Forelimb muscle (tissue), 1 donor: ENCODE results near the gene IFNA8. TPM values are rescaled to one million over a fixed set of nuclear protein-coding genes. Genes with fewer than 3 reads are reported as not detected.
"Not testable (repeated sequence)": the region's sequence is repeated elsewhere in the genome, so short reads cannot be mapped to it uniquely, and the experiment has no call there.

Source experiments
- DNase-seq: peaks from one replicate; pipeline ENCODE4 v3.0.0-alpha.2; 2013; ENCODE audit warnings: low read depth
- polyA plus RNA-seq: library from polyadenylated mRNA; unstranded; fragments of 120-200 nt; gene quantifications from one replicate; pipeline ENCODE4 v1.2.1, GENCODE V29; 2013; ENCODE audit not compliant: insufficient read length

Gene IFNA8
- polyA plus RNA-seq: not detected

- DNase-seq: no peak
Observed at GRCh38 chr9:21408817-21409216, at the start of gene IFNA8. Gene IFNA8, plus strand, starts transcription at chr9:21409117. Its CDS starts 60 bp downstream, at chr9:21409177.

- DNase-seq: no peak
Observed at GRCh38 chr9:21362287-21362686, 46.6 kb upstream of the IFNA8 start.

GRCh38 chr9:21367169-21367568 lies 41.7 kb upstream of the IFNA8 start:
- DNase-seq: not testable (repeated sequence)

GRCh38 chr9:21367957-21368356 lies 41.0 kb upstream of the IFNA8 start, which contains the start of gene IFNA13:
Gene IFNA13, minus strand, starts transcription at chr9:21368057. Its CDS starts 47 bp downstream, at chr9:21368010.
- no peak for DNase-seq

GRCh38 chr9:21371467-21371866 lies 37.5 kb upstream of the IFNA8 start:
- not testable (repeated sequence) for DNase-seq

- DNase-seq: no peak
Observed at GRCh38 chr9:21381448-21382339, 27.2 kb upstream of the IFNA8 start.

- no peak for DNase-seq
Observed at GRCh38 chr9:21383627-21384026, 25.3 kb upstream of the IFNA8 start.

GRCh38 chr9:21385131-21385670 lies 23.7 kb upstream of the IFNA8 start, which contains the start of gene IFNA2:
Gene IFNA2, minus strand, starts transcription at chr9:21385398. Its CDS starts 69 bp downstream, at chr9:21385329.
- no peak for DNase-seq

- no peak for DNase-seq
Observed at GRCh38 chr9:21392270-21392669, 16.6 kb upstream of the IFNA8 start.

GRCh38 chr9:21395778-21396717 lies 12.9 kb upstream of the IFNA8 start:
- DNase-seq: no peak

- no peak for DNase-seq
Observed at GRCh38 chr9:21398955-21399489, 9.9 kb upstream of the IFNA8 start.

GRCh38 chr9:21399956-21400355 lies 9.0 kb upstream of the IFNA8 start:
- no peak for DNase-seq

GRCh38 chr9:21402386-21403251 lies 6.3 kb upstream of the IFNA8 start:
- DNase-seq: no peak

- DNase-seq: no peak
Observed at GRCh38 chr9:21404146-21404545, 4.8 kb upstream of the IFNA8 start.

GRCh38 chr9:21412107-21412506 lies 3.2 kb downstream of the IFNA8 start:
- DNase-seq: no peak

- DNase-seq: no peak
Observed at GRCh38 chr9:21413151-21413550, 4.2 kb downstream of the IFNA8 start.

- DNase-seq: no peak
Observed at GRCh38 chr9:21413624-21414023, 4.7 kb downstream of the IFNA8 start.

- DNase-seq: no peak
Observed at GRCh38 chr9:21414220-21414940, 5.5 kb downstream of the IFNA8 start.

GRCh38 chr9:21415493-21416267 lies 6.8 kb downstream of the IFNA8 start:
- no peak for DNase-seq
